SW480 (cell line): ENCODE data around the gene BRSK2.

Experiments used
- DNase-seq: peaks from one replicate; pipeline ENCODE4 v3.0.0-alpha.2; 2016; ENCODE audit warnings: low spot score

BRSK2 gene

DNA sequence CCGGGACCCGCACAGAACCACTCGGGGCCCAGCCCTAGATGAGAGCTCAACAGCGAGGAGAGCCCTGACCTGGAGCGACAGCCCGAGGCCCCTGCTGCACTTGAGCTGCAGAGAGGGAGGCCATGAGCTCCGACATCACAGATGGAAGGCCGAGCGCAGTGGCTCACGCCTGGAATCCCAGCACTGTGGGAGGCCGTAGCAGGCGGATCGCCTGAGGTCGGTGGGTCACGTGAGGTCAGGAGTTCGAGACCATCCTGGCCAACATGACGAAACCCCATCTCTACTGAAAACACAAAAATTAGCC, 13.8 kb upstream of the BRSK2 start:
- DNase-seq: no peak

DNA sequence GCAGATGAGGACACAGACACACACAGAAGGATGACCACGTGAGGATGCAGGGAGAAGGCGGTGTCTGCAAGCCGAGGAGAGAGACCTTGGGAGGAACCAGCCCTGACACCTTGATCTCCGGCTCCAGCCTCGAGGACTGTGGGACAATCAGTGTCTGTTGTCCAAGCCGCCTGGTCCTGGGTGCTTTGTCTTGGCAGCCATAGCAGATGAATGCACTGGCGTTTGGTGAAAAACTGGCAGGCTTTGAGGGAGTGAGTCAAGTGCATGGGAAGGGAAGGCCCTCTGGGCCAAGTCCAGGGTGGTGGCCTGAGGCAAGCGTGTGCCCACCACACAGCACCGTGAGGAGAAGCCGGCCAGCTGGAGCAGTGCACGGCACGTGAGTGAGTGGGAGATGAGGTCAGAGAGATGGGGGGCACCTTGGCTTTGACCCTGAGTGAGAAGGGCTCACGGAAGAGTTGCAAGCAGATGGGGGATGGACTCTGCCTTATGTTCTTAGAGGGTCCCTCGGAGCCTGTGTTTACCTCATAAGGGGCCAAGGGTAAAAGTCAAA, 12.4 kb upstream of the BRSK2 start:
- no peak for DNase-seq

DNA sequence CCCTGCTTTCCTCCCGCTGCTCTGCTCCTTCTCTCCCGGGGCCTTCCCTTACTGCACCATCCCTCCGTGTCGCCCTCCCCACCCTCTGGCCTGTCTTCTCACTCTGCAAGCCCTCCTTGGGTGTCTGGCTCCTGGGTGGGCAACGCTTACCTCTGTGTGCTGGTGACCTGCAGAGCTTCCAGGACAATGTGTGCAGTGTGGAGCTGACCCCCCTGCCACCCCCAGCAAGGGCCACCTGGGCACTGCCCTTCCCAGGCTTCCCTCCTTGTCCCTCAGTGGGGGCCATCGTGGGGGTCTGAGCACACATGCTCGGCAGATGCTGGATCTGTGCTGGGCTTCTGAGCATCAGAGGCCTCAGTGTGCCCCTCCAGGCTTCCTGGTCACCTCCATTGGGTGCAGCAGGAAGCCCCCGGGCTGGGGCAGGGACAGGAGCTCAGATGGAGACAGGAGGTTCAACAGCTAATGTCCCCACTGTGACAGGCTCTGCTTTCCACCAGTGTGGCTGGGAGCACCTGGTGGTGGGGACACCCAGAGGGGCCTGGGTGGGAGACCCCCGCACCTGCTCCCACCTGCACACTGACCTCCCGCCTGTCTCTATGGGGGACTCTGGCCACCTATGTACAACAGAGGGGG, 7.8 kb upstream of the BRSK2 start:
- DNase-seq: no peak

DNA sequence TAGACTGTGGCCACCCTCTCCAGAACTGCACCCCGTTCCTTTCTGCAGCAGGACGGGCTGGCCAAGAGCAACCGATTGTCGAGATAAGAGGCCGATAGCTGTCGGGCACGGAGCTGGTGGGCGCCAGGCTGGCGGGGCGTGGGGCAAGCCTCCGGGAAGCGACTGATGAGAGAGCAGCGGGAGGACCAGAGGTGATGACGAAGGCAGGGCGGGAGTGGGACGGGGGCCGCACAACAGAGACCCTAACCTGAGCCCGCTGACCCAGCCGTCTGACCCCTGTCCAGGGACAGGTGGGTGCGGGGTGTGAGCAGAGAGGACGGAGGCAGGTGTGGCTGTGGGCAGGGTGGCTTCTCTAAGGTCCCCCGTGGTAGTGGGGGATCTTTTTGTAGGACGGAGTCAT, 7.3 kb upstream of the BRSK2 start:
- no peak for DNase-seq

DNA sequence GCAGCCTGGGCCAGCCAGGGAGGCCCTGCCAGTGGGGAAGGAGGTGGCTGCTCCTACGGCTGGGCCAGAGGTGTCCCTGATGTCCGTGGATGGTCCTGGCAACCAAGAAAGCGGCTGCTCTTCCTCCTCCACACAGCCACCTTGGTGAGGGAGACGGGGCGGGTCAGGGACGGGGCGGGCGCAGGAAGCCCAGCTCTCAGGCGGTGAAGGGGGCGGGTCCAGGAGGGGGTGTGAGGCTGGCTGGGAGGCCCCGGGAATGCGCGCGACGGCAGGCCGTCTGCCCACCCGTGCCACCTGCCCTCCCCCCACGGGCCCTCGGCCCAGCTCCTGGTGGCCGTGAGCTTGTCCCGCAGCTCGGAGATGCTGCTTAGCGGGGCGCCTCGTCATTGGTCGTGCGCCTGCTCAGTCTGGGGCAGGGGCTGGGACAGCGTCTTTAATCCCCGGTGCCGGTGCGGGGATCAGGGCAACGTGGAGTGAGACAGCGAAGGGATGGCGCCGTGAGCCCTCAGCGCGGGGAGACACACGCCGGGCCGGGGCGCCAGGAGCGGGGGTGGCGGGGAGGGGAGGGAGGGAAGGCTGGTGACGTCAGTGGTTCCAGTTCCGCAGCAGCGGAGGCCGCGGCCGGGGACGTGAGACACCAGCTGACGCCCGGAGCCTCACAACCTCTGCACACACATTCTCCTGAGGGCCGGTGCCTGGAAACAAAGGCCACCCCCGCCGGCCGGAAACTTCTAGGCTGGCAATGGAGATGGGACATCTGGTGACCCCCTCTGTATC, 6.7 kb upstream of the BRSK2 start:
- peak; percentile 72 for DNase-seq

DNA sequence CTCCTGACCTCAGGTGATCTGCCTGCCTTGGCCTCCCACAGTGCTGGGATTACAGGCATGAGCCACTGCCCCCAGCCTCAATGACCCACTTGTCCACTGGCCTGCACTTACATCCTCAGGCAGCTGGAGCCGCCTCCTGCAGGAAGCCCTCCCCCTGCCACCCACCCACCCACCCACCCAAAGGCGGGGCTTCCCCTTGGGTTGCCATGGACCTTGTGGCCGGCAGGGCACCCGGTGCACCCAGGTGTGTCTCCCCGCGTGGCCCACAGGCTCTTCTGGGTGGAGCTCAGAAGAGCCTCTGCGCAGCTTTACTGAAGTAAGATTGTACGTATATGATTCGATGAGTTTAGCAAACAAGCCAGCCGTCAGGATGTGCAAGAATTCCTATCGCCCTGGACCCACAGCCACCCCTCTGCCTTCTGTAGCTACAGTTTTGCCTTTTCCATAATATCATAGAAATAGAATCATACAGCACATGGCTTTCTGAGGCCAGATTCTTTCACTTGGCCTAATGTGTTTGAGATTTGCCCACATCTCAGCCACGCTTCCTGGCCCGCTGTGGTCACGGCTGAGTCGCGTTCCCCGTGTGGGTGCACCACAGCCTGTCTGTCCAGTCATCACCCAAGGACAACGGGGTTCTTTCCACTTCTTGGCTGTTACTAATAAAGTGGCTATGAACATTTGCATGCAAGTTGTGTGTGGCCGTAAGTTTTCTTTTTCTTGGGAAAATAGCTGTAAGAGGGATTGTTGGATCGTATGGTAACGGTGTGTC, 5.3 kb upstream of the BRSK2 start:
- DNase-seq: no peak

DNA sequence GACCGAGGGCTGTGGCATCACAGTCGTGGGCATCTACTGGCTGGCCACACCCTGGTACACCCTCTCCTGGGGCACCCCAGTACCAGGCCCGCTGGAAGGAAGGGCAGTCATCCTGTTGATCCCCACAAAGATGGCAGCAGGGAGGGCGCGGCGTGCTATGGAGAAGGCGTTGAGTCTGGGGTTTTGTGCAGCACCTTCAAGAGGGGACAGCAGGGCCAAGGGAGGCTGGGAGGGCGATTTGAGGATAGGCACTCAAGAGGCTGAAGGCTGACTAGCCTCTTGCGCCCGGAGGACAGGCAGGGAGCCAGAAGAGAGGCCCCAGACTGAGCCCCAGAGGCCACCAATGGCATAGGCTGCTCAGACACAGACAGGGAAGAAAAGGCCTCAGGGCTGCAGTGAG, 2.2 kb upstream of the BRSK2 start:
- no peak for DNase-seq

DNA sequence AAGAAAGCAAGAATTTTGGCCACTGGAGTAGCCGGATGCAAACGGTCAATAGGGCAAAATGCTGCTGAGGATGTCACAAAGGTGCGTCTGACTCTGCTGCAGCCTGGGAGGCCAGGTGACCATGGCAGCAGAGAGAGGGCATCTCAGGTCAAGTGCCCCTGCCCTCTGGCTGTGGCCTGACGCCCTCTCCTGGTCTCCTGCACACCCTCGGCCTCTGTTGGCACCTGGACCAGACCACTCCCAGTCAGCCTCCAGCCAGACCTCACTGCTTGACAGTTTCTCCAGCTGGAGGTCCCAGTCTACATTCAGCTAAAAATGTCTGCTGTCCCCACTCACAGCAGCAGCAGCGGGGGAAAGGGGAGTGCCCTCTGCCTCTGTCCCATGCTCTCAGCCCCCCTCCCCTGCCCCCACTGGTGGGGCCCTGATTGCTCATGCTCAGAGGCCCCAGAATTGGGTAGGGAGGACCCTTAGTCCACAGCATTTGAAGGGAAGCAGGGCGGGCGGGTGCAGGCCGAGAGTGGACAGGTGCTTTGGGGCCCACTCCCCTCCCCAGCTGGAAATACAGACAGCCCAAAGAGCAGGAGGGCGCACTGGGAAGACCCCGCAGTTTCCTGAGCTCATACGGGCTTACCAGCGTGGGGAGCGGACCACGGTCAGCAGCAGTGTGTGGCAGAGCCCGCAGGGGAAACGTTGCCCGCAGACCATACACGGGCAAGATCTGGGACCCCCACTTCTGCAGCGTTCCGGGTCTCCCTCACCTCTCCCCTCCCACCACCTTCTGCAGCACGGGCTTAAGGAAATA, 1.6 kb upstream of the BRSK2 start:
- DNase-seq: no peak

DNA sequence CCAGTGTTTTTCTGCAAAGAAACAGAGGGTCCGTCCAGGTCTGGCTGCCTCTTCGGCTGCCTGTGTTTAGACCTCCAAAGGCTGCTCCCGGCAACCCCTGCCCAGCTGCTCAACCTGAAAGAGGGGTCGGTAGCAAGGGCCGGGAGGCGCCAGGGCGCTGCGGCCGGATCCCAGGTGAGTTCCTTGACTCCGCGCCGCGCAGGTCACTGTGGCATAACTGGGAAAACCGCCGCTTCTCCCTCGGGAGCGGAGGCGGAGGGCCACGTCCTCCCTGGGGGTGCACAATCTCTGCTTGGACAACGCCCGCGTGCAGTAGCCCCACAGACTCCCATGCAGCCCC, 1.0 kb upstream of the BRSK2 start:
- no peak for DNase-seq

DNA sequence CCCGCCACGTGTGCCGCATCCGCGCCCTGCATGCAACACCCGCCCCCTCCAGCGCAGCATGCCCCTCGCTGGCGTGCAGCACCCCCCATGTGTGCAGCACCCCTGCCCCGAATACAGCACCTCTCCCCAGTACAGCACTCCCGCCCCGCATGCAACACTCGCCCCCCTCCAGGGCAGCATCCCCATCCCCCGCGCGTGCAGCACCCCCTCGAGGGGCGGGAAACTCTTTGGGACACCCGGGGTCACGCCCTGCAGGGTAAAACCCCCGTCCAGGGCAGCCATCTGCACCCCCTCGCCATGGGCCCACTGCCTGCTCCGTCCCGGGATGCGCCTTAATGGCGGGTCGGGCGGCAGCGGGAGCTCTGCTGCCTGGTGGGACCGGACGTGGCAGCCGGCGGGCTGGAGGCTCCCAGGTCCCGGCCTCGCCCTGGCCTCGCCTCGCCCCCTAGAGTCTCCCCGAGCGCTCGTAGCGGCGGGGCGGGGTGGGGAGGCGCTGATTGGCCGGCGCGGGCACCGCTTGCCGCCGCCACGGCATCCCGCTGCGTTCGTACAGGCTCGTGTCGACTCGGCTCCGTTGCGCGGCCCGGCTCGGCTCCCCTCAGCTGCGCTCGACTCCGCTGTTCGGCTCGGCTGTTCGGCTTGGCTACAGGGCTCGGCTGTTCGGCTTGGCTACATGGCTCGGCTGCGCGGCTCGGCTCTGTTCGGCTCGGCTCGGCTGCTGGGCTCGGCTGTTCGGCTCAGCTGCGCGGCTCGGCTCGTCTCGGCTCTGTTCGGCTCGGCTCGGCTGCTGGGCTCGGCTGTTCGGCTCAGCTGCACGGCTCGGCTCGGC, 417 bp upstream of the BRSK2 start:
- DNase-seq: peak; percentile 94

DNA sequence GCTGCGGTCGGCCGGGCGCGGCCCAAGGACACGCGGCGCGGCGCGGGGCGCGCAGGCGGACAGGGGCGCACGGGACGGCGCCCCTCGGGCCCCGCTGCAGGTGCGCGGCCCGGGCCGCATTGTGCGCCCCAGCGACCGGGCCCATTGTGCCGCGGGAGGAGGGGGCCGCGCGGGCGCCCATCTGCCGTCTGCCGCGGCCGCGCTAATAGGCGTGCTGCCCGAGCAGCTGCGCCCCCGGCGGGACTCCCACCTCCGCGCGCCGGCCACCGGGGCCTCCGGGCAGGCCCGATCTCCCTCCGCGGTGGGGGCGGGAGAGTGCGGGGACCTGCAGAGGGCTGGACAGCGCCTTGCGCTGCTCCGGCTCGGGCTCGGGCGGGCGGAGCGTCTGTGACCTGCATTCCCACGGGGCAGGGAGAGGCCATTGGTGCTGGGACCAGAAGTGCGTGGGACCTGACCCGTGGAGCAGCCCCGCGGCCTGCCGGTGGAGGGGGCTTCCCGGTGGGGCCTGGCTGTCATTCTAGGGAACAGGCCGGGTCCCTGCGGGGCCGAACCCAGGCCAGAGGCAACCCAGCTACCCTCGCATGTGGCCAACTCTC, 933 bp downstream of the BRSK2 start:
- no peak for DNase-seq

DNA sequence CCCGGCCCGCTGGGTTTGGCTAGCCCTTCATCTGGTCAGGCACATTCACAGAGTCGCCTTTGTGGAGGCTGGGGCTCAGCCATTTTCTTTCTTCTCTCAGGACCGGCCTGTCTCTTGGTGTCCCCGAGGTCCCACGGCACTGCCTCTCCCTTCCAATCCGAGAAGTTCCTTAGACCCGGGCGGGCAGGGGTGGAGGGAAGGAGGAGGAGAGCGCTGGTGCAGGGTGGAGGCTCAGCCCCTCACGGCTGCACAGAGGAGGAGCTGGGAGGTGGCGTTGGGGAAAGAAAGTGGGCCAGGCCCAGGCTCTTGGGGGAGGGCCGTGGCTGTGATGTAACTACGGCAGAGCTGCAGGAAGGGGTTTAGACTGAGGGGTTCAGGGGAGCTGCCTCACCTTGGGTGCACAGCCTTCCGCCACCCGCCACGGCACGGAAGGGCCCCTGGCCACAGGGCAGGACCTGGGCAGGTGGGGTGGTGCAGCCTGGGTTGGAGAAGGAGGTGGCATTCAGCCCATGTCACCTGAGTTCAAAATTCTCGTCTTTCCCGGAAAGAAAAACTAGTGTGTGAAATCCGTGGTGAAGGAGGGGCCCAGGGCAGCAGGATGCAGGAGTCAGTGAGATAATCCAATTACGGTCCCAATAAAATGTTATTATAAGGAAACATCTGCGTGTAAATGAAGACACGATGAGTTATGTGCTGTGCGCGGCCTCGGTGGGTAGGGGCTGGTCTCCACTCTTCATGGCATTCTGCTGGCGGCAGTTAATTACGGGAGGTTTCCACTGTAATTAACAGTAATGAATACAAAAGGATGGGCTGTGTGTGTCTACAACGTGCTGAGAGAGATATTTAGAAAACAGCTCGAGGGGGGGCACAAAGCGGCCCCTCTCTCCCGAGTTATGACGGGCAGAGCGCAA, 1.7 kb downstream of the BRSK2 start:
- no peak for DNase-seq

DNA sequence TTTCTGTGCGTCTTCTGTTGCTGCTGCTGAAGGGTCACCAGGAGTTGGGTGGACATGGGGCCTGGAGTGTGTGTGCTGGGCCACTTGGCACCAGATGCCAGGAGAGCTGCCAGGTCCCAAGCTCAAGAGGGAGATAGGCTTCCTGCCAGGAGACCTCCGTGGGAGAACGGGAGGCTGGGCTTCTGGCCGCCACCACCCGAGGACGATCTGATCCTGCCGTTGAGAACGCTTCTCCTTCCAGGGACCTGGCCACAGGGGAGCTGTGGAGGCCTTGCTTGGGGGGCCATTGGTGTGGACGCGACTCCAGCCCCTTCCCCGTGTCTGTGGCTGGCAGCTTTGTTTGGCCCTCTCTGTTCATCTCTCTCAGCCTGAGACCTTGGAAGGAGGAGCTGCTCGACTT, 2.4 kb downstream of the BRSK2 start:
- DNase-seq: no peak

DNA sequence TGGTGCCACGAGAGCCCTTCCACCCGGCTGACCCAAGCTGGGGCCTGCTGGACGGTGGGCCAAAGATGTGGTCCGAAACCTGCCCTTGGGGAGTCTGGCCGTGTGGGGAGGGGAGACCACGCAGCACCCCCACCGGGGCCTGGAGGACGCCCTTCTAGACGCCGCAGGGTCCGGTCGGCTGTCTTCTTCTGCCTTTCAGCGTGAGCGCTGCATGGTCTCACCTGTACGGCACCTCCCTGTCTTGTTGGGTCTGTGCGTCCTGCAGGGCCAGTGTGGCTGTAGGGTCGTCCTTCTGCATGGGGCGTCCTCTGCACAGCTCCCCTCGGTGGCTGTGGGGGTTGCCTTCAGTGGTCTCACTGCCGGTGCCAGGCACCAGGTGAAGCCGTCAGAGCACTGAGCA, 2.8 kb downstream of the BRSK2 start:
- no peak for DNase-seq

DNA sequence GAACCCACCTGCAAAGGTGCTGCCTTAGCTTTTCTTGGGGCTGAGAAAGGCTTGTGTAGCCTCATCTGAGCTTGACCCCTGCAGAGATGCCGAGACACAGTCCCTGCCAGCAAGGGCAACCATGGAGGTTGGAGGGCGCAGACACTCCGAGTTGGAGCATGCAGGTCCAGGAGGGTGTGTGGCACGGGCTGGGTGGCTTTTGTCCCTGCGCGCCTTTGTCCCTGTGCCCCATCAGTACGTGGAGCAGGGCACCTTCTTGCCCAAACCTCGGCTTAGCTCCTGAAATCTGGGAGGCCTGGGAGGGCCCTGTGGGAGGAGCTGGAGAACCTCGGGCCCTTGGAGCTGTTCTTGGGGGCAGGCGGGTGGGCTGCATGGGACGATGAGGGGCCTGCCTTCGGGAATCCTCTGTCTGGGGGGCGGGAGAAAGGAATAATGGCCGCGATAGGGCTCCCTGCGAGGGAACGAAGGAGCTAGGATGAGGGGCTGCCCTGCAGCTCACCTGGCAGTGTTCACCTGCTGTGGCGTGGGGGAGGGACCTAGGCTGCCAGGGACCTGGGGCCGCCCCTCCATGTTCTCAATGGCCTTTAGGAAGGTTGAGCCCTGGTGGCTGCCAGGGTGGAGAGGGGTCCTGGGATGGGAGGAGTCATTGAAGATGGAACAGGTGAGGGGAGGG, 3.4 kb downstream of the BRSK2 start:
- DNase-seq: no peak

DNA sequence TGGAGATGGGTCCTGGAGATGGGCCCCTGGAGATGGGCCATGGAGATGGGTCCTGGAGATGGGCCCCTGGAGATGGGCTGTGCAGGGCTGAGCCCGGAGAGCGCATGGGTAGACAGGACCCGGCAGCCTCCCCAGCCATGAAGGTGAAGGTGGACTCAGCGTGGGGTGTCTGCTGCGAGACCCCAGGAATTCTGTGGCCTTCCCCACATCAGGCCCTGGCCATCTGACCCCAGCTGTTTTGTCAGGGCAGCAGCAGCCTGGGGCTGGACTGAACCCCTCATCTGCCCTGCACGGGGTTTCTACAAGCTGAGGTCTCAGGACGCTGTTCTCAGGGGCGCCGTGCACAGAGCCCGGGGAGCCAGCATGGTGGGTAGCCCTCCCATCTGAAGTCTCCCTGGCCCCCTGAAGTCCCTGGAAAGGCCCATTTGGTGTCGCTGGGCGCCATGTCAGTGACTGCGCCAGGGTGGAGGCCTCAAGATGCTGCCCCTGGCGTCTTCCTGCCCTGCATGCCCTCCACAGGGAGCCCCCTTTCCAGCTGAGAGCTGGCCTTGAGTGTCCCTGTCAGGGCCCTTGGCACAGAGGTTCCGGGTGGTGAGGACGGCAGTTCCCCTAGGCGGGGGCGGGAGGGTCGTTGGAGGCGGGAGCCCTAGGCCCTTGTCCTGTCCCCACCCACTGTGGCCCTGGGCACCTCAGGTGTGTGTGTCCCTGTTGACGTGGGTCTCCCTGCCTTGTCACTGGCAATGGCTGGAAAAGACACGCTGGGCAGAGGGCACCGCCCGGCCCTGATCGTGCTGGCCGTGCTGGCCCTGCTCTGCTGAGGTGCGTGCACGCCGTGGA, 5.4 kb downstream of the BRSK2 start:
- DNase-seq: no peak

DNA sequence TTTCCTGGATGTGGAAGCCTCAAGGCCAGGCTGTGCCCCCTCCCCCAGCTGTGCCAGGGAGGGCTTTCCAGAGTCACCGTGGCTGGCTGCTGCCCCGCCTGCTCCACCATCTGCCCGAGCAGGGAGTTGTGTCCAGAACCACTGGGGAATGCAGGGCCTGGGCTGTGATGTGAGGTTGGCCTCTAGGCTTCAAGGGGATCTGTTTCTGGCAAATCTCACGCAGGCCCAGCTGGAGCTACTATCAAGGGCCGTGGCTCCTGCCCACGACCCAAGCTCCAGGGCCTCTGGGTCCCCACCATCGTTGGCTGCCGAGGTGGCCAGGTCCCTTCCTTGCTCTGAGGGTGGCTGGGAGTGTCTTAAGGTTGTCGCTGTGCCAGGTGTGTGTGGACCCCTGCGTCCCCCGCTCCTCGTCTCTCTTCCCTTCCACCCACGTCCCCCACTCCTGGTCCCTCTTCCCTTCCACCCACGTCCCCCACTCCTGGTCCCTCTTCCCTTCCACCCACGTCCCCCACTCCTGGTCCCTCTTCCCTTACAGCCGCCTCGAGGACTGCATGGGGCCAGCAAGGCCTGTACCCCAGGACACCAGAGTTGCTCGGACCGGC, 6.1 kb downstream of the BRSK2 start:
- no peak for DNase-seq

DNA sequence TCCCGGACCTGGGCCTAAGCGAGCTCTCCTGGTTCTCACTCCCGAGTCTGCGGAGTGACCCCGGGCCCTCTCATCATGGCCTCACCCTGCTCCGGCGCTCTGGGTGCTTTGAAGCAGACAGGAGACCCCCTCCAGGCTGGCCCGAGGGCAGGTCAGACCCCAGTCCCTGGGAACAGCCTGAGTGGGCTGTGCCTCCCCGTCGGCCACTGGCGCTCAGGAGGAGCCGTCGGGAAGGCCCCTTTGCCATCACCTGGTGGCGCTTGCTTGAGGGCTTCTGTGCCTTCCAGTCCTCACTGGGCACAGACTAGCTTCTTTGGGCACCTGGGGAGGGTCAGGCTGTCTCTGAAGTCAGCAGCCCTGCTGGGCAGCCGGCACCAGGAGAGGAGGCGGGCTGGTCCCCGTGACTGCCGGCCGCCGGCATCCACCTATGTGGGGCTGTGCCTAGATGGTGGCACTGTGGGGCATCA, 6.7 kb downstream of the BRSK2 start:
- no peak for DNase-seq
